SIG-M5 (cell line): Measurements from ENCODE around the gene AGAP1.

Experiments used
- DNase-seq: peaks from one replicate; lab custom pipeline; 2025; lab: John Stamatoyannopoulos, UW

AGAP1 gene

DNA sequence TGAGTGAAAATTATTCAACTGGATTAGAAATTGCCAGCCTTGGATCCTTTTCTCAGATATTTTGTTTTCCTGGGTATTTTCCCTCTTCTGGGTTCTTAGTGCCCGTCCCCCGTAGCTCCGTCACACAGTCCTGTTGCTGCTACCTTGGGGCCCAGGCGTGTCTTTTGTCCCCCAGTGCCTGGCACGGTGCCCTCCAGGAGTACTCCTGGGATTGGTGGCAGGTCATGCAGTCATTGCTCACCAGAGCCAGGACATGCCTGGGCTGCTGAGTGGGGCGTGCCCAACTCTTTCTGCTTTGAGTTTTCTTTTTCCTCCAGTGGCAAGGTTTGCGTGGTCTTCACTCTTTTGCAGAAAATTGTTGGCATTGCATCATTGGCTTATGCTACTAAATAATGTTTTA, 275.2 kb downstream of the AGAP1 start:
- no peak for DNase-seq

DNA sequence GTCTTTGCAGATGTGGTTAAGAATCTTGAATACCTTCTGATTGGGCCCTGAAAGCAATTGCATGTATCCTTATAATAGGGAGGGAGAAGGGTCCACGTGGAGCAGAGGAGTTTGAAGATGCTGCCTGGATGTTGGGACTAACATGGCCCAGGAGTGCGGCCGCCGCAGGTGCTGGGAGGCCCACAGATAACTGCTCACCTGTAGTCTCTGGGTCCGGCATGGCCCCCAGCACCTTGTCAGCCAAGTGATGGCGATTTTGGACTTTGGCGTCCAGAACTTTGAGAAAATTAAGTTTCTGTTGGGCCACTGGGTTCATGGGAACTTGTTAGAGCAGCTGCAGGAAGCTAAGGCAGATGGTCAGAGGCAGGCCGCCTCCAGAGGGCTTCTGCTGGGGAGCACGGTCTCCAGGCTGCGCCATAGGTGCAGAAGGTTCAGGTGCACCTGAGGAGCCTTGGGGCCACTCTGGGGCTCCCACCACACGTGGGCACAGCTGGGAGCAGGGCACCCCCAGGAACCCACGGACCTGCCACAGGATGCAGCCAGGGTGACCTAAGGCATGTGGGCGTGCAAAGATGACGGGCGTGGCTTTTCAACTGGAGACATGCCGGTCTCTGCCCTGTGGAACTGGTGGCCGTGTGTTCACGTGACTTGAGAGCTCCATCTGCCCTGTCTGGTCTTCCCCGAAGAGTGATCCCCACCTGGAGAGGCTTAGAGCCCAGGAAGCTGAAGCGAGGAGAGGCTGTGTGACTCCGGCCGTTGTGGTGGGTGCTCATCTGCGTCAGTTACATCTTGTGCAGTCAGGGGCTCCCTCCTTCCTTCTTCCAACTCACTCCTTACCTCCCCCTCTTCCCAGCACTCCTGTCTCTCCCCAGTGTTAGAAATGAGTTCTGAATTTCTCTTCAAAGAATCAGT, 277.3 kb downstream of the AGAP1 start:
- DNase-seq: no peak

DNA sequence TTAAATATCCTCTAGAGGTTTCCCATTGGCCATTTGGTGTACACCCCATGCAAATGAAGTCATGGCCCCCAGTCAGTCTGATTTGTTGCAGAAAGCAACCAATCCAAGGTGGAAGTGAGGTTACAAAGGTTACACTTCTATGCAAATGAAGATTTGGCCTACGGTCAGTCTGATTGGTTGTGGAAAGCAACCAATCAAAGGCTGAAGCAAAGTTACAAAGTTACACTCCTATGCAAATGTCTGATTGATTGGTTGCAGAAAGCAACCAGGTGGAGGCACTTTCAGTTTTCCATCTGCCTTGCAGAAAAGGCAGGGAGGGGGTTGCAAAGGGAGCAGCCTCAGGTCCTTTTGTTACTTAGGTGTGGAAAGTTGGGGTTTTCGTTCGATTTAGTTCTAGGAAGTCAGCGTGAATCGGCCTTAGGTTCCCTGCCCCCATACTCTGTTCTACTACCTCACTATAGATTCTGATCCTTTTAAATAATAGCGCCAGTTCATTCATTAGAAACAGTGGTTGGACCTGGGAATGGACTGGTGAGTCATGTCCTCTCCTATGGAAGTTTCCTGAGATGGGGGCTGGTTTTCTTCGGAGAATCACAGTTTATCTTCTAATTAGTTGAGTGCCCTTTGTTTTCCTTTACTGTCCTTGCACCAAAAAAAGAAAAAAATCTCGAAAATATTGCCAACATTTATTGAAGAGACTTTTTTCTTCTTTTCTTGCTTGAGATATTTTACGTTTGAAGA, 279.5 kb downstream of the AGAP1 start:
- no peak for DNase-seq

DNA sequence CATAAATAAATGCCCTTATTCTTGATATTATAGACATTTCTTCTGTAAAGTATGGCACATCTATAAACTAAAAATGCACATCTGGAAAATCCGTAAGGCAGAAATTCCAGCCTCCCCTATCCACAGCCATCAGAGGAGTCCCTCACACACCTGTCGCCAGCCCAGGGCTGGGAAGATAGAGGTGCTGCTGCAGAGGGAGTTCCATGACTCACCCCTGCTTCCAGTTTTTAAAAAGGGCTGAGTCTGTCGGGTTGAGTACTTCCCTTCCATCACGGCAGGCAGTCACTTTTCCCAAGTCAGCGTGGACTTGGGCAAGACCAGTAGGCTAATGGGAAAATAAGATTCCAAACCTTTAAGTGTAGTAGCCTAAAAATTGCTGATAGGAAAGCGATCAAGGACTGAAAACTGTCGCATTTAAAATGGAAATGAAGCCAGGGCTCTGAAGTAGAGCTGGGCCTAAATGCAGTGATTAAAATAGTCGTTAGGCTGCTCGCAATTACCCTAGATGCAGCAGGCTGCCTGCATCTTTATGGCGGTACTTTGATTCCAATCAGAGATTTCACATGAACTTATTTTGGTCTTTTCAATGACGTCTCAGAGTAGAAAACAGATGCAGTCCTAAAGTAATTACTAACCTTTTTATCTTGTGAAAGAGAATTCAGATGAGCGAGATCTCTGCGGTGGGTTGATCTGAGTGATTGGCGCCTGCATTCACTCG, 280.5 kb downstream of the AGAP1 start:
- no peak for DNase-seq

DNA sequence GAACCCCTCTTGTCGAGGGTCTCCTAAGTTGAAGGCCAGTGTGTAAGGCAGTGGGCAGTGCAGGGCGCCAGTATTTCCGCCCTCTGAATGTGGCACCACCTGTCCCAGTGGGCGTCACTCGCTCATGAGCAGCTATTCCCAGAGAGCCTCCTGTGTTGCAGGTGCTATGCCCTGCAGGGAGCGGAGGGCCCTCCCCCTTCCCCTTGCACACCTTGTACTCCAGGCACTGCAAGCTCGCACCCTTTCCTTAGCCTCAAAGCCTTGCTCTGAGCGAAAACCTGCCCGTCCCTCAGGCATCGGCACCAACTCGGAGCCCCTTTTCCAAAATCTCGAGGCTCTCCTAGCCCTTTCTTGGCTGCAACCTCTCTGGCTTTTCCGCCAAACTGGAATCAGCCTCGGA, 282.7 kb downstream of the AGAP1 start:
- DNase-seq: no peak

DNA sequence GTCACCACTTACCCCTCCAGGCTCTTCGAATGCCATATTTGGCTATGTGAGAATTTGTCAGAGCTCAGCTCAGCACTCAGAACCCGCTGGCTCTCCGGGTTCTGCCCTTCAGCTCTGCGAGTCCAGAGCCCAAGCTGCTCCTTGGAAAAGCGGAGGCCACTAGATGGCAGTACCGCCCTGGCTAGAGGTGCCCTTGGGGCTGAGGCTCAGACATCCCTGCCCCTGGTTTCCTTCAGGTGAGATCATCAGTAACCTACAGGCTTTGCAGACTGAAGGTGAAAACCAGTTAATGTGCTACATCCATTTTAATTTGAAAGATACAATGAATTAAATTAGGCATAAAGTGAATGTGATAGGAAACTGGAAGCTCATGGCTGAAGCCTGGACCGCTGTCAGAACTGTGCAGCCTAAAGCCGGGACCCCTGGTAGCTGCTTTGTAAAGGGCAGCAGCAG, 285.6 kb downstream of the AGAP1 start:
- no peak for DNase-seq

DNA sequence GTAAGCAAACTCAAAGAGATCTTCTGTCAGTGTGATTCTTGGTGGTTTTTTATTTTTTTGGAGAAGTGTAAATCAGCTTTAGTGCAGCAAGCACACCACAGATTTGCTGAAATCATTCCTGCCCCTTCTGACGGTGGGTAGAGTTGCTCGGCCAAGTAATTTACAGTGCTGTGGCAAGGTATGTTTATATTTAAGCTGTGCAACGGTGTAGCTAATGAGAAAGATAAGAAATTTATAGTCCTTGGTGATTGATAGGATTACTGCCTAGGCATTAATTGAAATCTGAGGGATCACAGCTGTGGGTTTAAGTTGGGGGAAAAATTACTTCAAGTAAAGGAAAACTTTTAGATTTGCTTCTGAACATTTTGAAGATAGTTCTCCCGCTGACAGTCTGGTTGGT, 286.6 kb downstream of the AGAP1 start:
- DNase-seq: no peak

DNA sequence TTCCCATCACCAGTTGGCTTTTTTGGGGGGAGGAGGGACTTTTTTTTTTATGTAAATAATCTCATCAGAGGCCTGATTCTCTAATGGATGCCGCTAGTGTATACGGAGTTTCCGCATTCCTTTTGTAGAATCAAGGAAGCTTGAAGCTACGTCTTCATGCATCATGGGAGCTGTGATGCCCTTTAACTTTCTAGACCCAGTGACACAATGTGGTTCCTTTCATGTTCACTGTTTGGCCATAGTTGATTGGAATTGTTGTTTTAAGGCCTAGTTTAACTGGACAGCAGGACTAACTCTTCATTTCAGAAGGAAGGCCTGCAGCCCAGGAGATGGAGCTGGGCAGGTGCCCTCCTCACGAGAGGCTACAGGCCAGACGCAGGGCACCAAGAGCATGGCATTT, 287.9 kb downstream of the AGAP1 start:
- no peak for DNase-seq

DNA sequence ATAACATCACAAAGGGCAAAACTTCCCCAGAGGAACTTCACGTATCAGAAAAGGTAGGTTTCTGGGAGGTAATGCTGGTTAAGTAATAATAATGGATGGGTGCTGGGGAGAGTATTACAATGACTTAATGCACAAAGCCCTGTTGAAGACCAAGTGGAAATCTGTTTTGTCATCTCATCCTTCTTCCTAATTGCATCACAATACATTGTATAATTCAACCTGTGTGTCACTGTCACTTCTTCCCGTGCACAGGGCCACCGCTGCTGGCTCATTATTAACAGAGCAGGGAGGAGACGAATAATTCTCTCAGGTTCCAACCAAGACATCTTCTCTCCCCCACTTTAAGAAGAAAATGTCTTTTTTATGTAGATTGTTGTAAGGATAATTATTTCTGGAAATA, 290.9 kb downstream of the AGAP1 start:
- DNase-seq: no peak

DNA sequence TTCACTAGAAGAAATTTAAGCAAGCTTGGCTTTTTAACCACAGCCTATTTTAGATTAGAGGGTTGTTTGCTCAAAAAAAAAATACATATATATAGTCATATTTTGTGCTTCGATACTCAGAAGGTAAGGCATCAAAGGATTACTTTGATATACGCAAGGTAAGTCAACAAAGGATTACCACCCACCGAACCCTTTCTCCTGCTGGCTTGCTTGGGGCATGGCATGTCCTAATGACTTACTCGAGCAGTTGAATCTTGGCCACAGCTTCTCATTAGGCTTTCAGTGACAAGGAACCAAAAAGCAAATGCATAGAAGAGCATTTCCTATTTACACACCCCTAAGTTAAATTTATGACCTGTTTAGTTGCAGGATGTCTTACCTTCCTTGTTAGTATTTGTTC, 295.7 kb downstream of the AGAP1 start:
- DNase-seq: no peak

DNA sequence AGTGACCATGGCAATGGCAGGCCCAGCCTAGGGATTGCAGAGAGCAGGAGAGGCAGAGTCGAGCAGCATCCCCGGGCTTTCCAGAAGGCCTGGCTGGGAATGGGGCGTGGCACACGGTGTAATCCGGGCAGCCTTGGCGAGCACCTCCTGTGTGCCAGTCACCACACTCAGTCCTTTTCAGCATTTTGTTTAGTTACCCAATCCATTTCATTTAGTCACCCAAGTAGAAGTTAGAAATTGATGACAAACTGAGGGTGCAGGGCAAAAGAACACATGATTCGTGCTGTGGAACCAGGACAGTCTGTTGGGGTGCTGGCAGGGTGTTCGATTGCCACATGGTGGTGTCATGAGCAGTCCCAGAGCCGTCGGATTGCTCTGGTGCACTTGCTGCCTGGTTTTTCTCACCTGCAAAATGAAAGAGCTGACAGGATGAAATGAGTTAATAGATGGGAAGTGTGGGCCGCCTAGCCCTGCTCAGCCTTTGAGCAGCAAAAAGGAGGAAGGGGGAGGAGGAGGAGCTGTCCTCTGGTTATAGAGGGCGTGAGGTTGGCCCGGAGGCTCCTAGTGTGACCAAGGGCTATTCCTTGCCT, 299.4 kb downstream of the AGAP1 start:
- no peak for DNase-seq

DNA sequence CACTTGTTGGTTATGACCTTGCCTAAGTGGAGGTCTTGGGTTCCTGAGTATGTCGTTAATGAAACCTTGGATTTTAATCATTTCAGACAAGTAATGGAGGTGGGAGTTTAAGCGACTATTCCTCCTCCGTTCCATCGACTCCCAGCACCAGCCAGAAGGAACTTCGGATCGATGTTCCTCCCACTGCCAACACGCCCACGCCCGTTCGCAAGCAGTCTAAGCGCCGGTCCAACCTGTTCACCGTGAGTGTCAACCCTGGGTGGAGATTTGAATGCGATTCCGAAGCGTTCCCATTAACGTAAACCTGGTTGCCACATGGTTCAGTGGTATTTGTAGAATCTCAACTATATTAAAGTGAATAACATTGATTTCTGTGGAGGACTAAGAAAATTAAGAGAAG, 305.4 kb downstream of the AGAP1 start:
- DNase-seq: no peak

DNA sequence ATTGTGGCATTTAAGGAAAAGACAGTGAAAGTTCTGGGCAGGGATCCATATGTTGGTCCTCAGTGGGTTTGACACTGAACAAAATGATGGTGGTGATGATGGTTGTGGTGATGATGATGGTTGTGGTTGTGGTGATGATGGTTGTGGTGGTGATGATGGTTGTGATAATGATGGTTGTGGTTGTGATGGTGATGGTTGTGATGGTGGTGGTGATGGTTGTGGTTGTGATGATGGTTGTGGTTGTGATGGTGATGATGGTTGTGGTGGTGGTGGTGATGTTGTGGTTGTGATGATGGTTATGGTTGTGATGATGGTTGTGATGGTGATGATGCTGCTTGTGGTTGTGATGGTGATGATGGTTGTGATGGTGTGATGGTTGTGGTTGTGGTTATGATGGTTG, 308.7 kb downstream of the AGAP1 start:
- no peak for DNase-seq

DNA sequence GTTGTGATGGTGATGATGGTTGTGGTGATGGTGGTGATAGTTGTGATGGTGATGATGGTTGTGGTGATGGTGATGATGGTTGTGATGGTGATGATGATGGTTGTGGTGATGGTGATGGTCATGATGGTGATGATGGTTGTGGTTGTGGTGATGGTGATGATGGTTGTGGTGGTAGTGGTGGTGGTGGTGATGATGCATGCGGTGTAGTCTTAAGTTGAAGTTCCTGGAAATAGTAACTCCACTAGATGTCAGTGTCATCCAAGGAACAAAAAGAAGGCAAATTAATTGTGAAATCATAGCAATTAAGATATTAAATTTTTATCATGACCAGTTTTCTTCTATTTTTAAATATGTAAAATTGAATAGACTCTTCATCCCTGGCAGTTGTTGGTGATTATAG, 309.2 kb downstream of the AGAP1 start:
- DNase-seq: no peak

DNA sequence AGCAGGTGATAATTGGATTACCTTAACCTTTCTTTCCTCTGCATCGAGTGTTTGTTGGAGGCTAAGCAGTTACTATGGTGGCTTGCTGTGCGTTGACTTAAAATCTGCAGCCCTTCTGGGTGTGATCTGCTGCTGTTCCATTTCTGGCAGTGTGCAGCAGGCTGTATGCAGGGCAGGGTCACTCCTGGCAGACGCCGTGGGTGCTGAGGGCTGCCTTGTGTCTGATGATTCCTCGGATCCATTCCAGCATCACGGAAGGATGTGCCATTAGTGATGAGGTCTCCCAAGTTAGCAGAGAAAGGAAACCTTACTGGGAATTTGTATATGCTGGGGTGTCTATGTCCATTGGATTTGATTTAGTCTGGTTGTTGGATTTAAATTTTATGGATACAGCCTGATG, 310.8 kb downstream of the AGAP1 start:
- DNase-seq: no peak

DNA sequence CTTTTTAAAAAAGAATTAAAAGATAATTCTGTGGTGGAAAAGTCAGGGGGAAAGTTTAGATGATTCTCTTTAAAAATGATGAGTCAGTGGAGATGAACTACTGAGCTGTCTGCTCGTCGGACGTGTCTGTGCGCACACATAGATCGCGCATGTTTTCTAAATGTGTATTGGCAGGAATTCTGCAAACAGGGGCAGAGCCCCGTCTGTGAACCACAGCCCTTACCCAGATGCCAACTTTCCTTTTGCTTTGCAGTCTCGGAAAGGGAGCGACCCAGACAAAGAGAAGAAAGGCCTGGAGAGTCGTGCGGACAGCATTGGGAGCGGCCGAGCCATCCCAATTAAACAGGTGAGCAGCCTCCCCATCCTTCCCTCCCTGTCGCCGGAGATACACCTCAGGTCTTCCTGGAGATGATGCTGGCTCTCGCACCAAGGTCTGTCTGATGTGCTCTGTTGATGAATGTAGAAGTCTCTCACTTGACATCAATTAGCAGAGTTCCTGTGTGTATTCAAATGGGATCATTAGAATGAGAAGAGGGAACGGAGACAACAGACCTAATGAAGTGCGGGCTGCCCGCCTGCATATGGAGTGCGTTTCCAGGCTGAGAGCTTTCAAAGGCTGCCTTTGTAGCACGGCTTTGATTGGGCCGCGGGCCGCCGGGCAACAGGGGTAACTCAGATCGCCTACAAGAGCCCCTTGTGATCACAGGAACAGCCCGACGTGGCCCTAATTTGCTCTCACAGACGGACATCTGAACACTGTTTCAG, 313.3 kb downstream of the AGAP1 start:
- no peak for DNase-seq

DNA sequence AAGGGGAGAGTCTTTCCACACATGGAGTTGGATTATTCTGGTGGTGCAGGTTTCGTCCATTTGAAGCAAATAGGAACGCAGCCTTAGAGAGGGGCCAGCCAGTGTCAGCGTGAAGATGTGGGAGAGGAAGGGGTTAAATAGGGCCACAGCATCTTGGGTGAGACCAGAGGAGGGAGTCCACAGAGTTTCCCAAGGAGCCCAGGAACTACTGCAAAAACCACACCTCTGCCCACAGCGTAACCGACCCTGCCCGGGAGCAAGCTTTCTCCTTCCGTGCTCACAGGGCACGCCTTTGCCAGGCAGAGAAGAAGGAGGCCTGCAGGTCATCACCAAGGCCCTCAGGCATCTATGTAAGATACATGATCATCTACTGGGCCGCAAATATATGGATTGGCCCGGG, 314.5 kb downstream of the AGAP1 start:
- no peak for DNase-seq

DNA sequence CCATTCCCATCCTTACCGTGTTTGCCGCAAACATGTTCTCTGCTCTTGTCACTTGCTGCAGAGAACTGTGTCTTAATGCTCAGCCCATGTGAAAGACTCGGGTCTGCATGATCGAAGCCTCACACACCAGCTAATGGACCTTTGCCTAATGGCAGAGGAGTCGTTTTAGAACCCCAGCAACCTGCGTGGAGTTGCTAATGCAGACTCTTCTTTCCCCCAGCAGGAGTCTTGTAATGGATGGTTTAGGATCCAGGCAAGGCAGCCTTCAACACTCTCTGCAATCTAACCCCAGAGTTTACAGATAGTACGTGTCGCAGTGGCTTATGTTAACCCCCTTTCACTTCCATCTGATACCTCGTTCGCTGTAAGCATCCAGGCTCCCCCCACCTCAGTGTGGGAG, 316.4 kb downstream of the AGAP1 start:
- DNase-seq: no peak

DNA sequence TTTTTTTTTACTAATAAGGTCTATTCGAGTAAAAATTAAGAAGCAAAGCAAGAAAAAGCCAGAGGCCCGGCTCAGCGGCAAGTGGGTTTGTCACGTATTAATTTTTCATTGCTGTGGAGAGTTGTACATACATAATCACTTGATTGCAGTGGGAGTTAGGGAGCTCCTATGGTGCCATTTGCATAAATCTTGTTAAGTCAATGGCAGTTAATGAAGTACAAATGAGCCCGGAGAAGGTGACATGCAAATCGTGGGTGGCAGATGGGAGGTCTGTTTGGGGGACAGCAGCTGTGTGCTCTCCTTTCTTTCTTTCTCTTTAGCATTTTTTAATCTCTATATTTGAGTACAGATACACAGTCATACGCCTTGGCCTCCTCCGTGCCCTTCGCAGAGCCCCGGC, 317.0 kb downstream of the AGAP1 start:
- no peak for DNase-seq

DNA sequence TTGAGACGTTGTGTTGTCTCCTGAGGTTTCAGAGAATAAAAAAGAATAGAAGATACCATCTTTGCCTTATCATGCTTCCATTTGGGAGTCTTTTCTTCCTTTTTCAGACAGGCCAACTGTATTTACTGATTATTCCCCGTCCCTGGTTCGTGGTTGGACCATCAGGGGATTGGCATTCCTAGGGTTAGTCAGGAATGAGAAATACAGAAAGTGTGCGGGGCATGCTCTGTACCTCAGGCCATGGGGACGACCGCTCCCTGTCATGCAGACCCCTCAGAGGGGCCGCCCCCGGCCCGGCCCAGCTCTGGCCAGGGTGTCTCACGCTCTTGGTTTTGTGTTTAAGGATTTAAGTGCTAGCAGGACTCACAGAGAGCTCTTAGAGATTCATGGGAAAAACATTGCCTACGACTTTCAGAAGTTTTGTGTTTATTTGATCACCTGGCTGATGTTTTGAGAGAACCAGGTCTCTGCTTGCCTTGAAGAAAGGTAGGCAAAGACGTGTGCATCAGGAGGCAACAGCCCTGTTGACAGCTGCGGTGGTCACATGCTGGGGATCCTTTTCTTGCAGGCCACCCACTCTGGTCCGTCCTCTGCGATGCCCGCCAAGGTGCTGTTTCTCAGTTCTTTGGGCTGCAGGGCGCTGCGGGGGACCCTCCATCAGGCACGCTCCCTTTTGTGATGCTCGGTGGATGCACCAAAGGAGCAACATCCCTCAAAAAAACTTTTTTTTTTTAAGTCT, 317.8 kb downstream of the AGAP1 start:
- no peak for DNase-seq

DNA sequence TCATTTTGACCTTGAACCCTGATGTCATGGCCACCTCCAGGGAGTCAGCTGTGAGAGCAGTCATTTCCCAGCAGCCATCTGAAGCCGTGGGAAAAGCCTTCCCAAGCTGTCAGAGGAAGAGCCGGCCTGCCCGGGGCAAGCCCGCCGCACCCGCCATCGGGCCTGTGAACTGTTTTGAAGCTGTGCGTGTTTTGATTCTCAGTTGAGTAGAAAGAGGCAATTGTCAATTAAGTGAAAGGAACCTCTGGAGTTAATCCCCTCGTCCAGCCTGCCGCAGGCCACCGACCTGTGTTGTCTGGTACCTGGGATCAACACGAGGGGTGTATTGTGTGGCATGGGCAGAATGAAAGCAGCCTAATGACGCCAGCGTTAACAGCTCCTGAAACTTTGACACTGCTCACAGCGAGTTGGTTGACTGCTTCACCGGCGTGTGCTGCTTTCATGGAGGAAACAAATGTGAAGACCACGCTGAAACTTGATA, 318.4 kb downstream of the AGAP1 start:
- DNase-seq: no peak
